Suprapubic skin (tissue), 3 donors: Measurements from ENCODE around the gene ZNF593.

ENCODE experiments used
- POLR2A ChIP-seq, 2 donors: fragments of 450-650 bp; IDR thresholded peaks; one replicate each; pipeline ENCODE4 v1.6.1; 2017; ENCODE audit warnings: antibody characterized with exemption in 2 of 2, mild to moderate bottlenecking in 2 of 2, moderate library complexity in 2 of 2
- TF ChIP-seq, protein P1 (sequence below), 2 donors: fragments of 200-600 bp in 1 of 2; fragments of 450-650 bp in 1 of 2; sonication (generic) in 1 of 2; IDR thresholded peaks; one replicate each; pipeline ENCODE4 v1.5.1; 2016 to 2019; ENCODE audit warnings: antibody characterized with exemption in 2 of 2, mild to moderate bottlenecking in 1 of 2, moderate library complexity in 1 of 2

DNA sequence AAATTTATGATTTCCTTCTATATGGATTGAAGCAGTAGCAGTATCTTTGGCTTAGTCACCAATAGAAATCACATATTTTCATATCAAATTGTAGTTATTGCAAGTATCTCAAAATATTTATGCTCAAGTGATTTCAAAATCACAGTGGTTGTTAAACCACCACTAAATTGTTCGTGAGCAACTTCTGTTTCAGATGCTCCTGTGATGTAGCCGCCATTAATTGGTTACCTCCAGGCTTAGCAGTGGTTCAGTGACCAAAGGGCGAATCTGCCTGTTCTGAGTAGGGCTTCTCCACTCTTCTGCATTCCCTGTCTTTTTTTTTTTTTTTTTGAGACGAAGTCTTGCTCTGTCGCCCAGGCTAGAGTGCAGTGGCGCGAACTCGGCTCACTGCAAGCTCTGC is 5.6 kb downstream of the ZNF593 start:
- TF ChIP-seq, protein P1, sequence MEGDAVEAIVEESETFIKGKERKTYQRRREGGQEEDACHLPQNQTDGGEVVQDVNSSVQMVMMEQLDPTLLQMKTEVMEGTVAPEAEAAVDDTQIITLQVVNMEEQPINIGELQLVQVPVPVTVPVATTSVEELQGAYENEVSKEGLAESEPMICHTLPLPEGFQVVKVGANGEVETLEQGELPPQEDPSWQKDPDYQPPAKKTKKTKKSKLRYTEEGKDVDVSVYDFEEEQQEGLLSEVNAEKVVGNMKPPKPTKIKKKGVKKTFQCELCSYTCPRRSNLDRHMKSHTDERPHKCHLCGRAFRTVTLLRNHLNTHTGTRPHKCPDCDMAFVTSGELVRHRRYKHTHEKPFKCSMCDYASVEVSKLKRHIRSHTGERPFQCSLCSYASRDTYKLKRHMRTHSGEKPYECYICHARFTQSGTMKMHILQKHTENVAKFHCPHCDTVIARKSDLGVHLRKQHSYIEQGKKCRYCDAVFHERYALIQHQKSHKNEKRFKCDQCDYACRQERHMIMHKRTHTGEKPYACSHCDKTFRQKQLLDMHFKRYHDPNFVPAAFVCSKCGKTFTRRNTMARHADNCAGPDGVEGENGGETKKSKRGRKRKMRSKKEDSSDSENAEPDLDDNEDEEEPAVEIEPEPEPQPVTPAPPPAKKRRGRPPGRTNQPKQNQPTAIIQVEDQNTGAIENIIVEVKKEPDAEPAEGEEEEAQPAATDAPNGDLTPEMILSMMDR (IDR thresholded peaks at IDR 0.05): no peak
- no peak for TF ChIP-seq POLR2A (IDR thresholded peaks at IDR 0.05)
